Stimulated activated CD4-positive, alpha-beta T cell treated with anti-CD3 and anti-CD28 coated beads, Interleukin-2, amount 100 ng/mL, for 24 hours (primary cell): ENCODE data around the gene CNN1.
"Not testable (repeated sequence)": the region's sequence is repeated elsewhere in the genome, so short reads cannot be mapped to it uniquely, and the experiment has no call there.

Experiments used
- DNase-seq, 2 donors: peaks; one replicate each; pipeline ENCODE4 v3.0.0-alpha.2; 2020

The CNN1 gene

GRCh38 chr19:11534948-11535347 is 3.7 kb upstream of the CNN1 start:
- no peak for DNase-seq

- peak; percentile 90 to 93 for DNase-seq
These were observed 2.7 kb upstream of the CNN1 start for GRCh38 chr19:11535792-11536595.

- DNase-seq, result no peak
These were observed 1.1 kb downstream of the CNN1 start for GRCh38 chr19:11539495-11540365.

- no peak for DNase-seq
These were observed 2.0 kb downstream of the CNN1 start for GRCh38 chr19:11540645-11541044.

- no peak for DNase-seq
These were observed 2.6 kb downstream of the CNN1 start for GRCh38 chr19:11541238-11541637.

GRCh38 chr19:11547929-11548700 is 9.5 kb downstream of the CNN1 start:
- no peak for DNase-seq

- DNase-seq, result no peak
These were observed 10.8 kb downstream of the CNN1 start for GRCh38 chr19:11549386-11549953.

- no peak for DNase-seq
These were observed 11.6 kb downstream of the CNN1 start for GRCh38 chr19:11550265-11550664.

GRCh38 chr19:11551603-11552235 is 13.1 kb downstream of the CNN1 start:
- peak in 1 of 2 donors; percentile 29 for DNase-seq

- no peak for DNase-seq
These were observed 14.2 kb downstream of the CNN1 start for GRCh38 chr19:11552666-11553372.

- no peak for DNase-seq
These were observed 15.5 kb downstream of the CNN1 start for GRCh38 chr19:11554160-11554559.

- DNase-seq, result no peak
These were observed 16.6 kb downstream of the CNN1 start for GRCh38 chr19:11555246-11555645.

GRCh38 chr19:11556634-11557420 is 18.2 kb downstream of the CNN1 start:
- DNase-seq, result no peak

- DNase-seq, result peak; percentile 97 to 98
These were observed 20.5 kb downstream of the CNN1 start, which contains the start of gene ELOF1 for GRCh38 chr19:11558881-11559828. Gene ELOF1, minus strand, starts transcription at chr19:11559230. Its CDS starts 4,883 bp downstream, at chr19:11554347.

GRCh38 chr19:11560404-11561051 is 21.9 kb downstream of the CNN1 start:
- peak; percentile 39 to 62 for DNase-seq

GRCh38 chr19:11563532-11563931 is 24.9 kb downstream of the CNN1 start:
- no peak for DNase-seq

GRCh38 chr19:11564082-11564807 is 25.6 kb downstream of the CNN1 start:
- not testable (repeated sequence) for DNase-seq

GRCh38 chr19:11565649-11565980 is 27.0 kb downstream of the CNN1 start:
- not testable (repeated sequence) for DNase-seq
